Hematopoietic multipotent progenitor cell treated with erythropoietin and hydrocortisone succinate and interleukin-3 and kit ligand, for 8 days (in vitro differentiated cells): Measurements from ENCODE around the gene HIP1R.
"Not testable (repeated sequence)": the region's sequence is repeated elsewhere in the genome, so short reads cannot be mapped to it uniquely, and the experiment has no call there.

Experiments
- DNase-seq: peaks from one replicate; pipeline ENCODE4 v3.0.0-alpha.2; 2015

The HIP1R gene, protein sequence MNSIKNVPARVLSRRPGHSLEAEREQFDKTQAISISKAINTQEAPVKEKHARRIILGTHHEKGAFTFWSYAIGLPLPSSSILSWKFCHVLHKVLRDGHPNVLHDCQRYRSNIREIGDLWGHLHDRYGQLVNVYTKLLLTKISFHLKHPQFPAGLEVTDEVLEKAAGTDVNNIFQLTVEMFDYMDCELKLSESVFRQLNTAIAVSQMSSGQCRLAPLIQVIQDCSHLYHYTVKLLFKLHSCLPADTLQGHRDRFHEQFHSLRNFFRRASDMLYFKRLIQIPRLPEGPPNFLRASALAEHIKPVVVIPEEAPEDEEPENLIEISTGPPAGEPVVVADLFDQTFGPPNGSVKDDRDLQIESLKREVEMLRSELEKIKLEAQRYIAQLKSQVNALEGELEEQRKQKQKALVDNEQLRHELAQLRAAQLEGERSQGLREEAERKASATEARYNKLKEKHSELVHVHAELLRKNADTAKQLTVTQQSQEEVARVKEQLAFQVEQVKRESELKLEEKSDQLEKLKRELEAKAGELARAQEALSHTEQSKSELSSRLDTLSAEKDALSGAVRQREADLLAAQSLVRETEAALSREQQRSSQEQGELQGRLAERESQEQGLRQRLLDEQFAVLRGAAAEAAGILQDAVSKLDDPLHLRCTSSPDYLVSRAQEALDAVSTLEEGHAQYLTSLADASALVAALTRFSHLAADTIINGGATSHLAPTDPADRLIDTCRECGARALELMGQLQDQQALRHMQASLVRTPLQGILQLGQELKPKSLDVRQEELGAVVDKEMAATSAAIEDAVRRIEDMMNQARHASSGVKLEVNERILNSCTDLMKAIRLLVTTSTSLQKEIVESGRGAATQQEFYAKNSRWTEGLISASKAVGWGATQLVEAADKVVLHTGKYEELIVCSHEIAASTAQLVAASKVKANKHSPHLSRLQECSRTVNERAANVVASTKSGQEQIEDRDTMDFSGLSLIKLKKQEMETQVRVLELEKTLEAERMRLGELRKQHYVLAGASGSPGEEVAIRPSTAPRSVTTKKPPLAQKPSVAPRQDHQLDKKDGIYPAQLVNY

DNA sequence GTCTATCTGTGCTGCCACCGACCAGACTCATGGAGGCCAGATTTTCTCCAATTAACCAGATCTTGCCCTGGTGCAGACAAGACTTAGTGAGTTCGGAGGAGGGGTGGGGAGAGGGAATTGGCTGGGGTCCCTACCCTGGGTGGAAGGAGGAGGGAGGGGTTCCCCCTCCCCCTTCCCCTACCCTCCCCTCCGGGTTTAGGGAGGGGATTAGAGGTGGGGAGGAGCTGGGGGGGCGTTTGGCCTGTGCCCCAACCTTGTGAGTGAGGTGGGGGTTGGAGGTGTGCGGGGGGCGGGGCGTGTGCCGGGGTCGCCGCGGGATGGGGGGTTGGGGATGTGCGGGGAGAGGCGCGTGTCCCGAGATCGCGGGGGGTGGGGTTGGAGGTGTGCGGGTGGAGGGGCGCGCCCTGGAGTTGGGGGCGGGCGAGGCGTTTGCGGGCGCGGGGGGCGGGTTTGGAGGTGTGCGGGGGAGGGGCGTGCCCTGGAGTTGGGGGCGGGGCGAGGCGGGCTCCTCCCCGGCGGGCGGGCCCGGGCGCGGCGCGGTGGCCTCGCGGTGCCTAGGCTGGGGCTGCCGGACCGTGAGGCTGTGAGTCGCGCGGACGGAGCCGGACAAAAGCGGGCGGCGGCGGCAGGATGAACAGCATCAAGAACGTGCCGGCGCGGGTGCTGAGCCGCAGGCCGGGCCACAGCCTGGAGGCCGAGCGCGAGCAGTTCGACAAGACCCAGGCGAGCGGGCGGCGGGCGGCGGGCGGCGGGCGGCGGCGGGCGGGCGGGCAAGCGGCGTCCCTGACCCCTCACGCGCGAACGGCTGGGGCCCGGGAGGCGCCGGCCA lies at the start of gene HIP1R:
HIP1R (plus strand) TSS at position 537 of the 829 bp plus-strand sequence; CDS start at position 631, 94 bp downstream.
- peak; percentile 20 for DNase-seq

GRCh38 chr12:122785503-122785902 lies 49.8 kb upstream of the HIP1R start:
- no peak for DNase-seq

DNA sequence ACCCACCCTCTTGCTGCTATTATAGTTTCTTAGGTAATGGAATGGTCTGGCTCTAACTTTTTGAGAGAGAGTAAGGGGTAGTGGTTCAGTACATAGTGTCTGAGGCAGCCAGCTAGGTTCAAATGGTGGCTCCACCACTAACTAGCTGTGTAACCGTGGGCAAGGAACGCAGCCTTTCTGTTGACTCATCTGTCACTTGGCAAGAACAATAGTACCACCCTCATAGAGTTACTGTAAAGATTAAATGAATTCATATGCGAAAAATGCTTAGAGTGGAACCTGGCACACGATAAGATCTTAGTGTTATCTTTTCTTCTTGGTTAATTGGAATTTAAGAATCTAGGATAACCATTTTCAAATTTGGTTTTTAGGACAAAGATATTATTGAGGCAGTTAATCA lies 46.9 kb upstream of the HIP1R start:
- DNase-seq, result peak; percentile 47

DNA sequence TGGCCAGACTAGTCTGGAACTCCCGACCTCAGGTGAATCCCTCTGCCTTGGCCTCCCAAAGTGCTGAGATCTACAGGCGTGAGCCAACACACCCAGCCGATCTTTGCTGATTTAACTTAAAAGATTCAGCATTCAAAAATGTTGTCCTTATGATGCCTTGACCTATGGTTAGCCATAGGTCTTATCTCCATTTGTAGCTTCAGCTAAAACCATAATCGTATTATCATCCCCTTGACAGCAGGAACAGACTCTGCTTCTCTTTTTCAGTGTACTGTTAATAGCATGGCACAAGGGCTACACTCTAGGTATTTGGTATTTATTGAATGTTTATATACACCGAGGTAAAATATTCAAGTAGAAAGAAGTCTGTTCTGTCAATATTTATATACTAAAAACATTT lies 45.6 kb upstream of the HIP1R start:
- DNase-seq, result peak; percentile 49

GRCh38 chr12:122790393-122791075 lies 44.7 kb upstream of the HIP1R start:
- DNase-seq, result no peak

- peak; percentile 94 for DNase-seq
These were observed 41.6 kb upstream of the HIP1R start for GRCh38 chr12:122793685-122794106.

DNA sequence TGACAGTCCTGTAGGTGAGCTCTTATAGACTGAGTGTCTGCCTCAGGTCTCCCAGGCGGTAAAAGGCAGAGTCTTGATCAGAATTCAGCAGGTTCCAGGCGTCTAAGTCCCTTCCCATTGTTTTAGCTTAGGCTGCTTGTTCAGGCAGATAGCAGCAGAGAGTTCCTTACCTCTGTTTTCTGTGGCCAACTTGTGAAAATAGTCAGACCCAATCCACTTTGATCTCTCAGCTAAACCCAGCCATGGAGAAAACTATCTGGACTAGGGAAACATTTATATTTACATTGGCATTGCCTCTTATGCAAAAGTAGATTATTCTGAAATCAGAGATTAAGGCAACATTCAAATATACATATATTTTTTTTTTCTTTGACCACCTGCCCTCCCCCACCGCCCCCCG lies 39.5 kb upstream of the HIP1R start:
- DNase-seq, result no peak

GRCh38 chr12:122799641-122800243 lies 35.5 kb upstream of the HIP1R start:
- no peak for DNase-seq

GRCh38 chr12:122803937-122804336 lies 31.3 kb upstream of the HIP1R start:
- DNase-seq, result no peak

DNA sequence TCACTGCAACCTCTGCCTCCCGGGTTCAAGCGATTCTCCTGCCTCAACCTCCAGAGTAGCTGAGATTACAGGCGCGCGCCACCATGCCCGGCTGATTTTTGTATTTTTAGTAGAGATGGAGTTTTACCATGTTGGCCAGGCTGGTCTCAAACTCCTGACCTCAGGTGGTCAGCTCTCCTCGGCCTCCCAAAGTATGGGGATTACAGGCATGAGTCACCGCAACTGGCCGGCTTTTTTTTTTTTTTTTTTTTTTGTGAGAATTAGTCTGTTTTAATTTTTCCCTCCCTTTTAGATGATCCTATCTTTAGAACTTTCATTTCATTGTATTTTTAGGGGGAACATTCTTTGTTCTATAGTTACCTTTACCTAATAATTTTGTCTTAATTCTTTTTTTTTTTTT lies 30.3 kb upstream of the HIP1R start:
- DNase-seq, result not testable (repeated sequence)

DNA sequence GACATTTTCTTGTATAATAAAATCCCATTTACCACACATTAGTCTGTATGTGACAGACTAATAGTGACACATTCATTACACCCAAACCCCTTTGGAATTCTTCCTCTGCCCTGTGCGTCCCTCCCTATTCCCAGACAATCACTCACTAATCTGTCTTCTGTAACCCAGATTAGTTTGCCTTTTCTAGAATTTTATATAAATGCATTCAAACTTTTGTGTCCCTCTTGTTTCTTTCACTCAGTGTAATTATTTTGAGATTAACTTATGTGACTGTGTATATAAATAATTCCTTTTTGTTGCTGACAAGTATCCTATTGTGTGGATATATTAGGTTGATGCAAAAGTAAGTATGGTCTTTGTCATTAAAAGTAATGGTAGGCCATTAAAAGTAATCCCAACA lies 27.6 kb upstream of the HIP1R start:
- no peak for DNase-seq

DNA sequence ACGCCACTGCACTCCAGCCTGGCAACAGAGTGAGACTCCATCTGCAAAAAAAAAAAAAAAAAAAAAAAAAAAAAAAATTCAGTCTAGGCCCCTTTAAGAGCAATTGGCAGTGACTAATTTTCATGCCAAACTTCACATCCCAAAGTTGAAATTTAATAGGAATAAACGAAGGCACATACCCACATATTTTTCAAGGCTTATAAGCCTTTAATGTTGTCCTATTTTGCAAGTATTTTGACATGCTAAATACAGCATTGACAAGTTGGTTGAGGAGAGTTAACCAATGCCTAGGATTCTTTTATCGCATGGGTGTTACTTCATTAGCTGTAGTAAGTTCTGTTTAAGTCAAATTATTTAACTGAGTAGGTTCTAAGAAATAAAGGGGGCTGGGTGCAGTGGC lies 23.5 kb upstream of the HIP1R start:
- no peak for DNase-seq

DNA sequence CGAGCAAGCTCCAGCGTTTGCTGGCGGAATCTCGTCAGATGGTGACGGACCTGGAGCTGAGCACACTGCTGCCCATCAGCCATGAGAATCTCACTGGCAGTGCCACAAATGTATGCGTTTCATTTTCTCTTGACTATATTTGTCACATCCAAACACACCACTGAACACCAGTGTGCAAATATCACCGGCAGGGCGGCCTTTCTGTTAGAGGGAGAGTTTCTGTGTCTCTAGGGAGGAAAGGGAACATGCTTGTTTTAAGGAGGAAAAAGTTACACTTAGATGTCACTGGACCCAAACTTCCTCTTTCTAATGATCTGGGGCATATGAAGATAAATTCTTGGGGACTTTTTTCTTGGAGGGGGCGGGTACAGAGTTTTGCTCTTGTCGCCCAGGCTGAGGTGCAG lies 21.9 kb upstream of the HIP1R start:
- no peak for DNase-seq

DNA sequence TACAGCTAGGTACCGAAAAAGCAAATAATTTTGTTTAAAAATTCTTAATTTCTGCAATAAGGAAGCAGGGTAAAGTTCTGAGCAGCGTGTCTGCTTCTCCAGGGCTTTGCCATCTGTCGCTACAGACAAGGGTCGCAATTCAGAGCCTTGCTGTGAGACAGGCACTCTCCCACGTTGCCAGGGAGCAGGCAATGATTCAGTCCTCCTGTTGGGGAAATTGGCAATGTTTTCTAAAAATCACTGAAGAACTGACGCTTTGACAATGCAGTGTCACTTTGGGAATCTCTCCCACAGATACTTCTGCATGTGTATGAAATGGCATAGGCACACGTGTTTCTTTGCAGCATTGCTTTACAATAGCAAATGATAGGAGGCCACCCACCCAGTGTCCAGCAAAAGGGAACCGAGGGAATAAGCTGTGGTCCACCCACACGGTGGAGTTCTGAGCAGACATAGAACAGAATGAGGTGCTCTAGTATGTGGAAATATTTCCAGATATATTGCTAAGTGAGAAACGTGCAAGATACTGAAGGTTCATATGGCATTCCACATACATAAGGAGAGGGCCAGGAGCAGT lies 16.0 kb upstream of the HIP1R start:
- no peak for DNase-seq

DNA sequence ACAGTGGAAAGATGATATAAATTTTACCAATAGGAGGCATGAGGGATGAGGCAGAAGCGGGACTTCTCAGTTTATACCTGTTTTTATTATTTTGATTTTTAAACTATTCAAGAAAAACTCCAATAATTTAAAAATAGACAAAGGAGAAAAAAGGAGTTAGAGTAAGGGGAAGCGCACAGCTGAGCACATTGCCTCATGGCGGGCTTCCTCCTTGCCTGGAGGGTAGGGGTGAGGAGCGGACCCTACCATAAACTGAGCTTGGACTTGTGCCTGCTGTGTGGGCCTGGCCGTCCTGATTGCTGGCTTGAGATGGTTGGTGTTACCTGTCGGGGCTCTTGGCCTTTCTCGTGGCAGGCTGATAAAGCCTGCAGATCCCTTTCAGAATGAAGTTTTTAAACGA lies 15.1 kb upstream of the HIP1R start:
- DNase-seq, result no peak

DNA sequence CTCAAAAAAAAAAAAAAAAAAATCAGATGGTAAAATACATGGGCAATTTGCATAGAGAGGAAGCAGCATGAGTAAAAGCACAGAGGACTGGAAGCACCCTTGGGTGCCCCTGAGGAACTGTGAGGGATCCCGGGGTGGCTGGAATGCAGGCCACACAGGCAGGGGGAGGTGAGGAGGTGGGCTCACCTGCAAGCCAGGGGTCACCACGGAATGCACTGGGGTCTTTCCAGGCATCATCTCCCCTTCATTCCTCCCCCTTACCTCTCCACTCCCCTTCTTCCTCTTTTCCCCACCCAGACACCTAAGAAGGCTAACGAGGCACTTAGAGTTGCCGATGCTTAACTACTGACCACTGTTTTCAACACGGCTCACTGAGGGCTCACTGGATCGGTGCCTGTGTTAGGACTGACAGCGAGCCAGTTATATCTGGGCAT lies 14.4 kb upstream of the HIP1R start:
- no peak for DNase-seq

DNA sequence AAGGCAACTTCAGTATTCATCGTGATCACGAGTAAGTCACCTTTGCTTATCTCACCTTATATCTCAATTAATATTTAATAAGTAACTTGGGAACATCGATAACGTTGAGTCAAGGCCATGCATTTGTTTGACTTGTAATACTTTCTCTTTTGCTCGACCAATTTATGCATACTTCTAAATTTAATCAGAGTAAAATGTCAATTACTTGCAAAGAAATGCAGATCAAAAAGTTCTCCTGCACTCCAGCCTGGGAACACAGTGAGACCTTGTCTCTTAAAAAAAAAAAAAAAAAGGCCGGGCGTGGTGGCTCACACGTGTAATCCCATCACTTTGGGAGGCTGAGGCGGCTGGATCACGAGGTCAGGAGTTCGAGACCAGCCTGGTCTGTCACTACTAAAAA lies 11.8 kb upstream of the HIP1R start:
- DNase-seq, result no peak

GRCh38 chr12:122825773-122826724 lies 9.2 kb upstream of the HIP1R start:
- no peak for DNase-seq

DNA sequence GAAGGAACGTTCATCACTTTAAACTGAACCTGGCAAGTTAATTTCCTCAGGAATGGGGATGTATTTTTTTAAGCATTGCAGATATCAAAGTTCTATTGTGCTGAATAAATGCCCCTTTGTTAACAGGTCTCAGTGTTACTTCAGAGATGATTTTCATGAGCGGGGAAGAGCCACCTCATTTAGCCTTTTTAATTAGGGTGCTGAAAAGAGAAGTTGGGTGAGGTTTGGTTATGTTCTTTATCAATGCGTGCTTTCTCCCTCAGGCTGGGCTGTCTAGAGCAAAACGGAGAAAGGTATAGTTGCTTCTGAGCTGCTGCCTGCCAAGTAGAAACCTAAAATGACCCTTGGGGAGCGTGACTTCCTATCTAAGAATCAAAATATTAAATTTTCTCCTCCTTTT lies 8.0 kb upstream of the HIP1R start:
- DNase-seq, result no peak
